Measurements from ENCODE around the gene HBA2. TPM values are rescaled to one million over a fixed set of nuclear protein-coding genes. Genes with fewer than 3 reads are reported as not detected.

HBA2 gene
- total RNA-seq, 1 experiment from 2014 or later: not detected

DNA sequence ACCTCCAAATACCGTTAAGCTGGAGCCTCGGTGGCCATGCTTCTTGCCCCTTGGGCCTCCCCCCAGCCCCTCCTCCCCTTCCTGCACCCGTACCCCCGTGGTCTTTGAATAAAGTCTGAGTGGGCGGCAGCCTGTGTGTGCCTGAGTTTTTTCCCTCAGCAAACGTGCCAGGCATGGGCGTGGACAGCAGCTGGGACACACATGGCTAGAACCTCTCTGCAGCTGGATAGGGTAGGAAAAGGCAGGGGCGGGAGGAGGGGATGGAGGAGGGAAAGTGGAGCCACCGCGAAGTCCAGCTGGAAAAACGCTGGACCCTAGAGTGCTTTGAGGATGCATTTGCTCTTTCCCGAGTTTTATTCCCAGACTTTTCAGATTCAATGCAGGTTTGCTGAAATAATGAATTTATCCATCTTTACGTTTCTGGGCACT is 4.7 kb downstream of the HBA2 start:
- no peak for TF ChIP-seq EZH2phosphoT487 (IDR thresholded peaks at IDR 0.05; ENCODE audit: borderline replicate concordance, low read length)
- no peak for TF ChIP-seq EZH2 (IDR thresholded peaks at IDR 0.05; ENCODE audit: low read length, unreplicated experiment)
- TF ChIP-seq CTCF (conservative IDR thresholded peaks at IDR 0.05; ENCODE audit: low read depth, low read length): no peak
- CTCF ChIA-PET: interaction anchor here (0.6 kb wide), 1 partner anchor 70 kb away, joined by 3 read pairs; no protein-coding TSS in a partner anchor
- no TSS peak for BruUV-seq (replicated peaks)
- no peak for DNase-seq
- Histone ChIP-seq H3K27ac (ENCODE audit: low read length) (no peak overlapping the region), H3F3A (ENCODE audit: low read length, unreplicated experiment) (no peaks in the 10 kb centered on the region), H4K20me1 (ENCODE audit: low read length) (no peaks in the 10 kb centered on the region), H3K79me2 (ENCODE audit: low read length) (no peaks in the 10 kb centered on the region), H3K9me3 (ENCODE audit: low read length) (no peaks in the 10 kb centered on the region), H3K36me3 (ENCODE audit: low read depth, low read length) (no peaks in the 10 kb centered on the region), H3K27me3 (ENCODE audit: low read length) (peaks cover 17% of the 10 kb centered on the region), H2AFZ (ENCODE audit: low read length) (no peak overlapping the region), H3K4me1 (ENCODE audit: insufficient read depth, low read length) (peaks cover 5% of the 10 kb centered on the region; the same call in 1 of the 2 replicates), H3K9ac (ENCODE audit: low read length) (no peak overlapping the region), H3K4me3 (ENCODE audit: low read length) (no peak overlapping the region), H3K9me2 (replicated peaks; ENCODE audit: low read length) (no peaks in the 10 kb centered on the region), H3K4me2 (ENCODE audit: low read length) (no peak overlapping the region)
- POLR2A ChIA-PET (ENCODE audit: unreplicated experiment): no interaction called here
- no peak for ATAC-seq
- intact Hi-C loops (cut with micrococcal nuclease): no loop called here

DNA sequence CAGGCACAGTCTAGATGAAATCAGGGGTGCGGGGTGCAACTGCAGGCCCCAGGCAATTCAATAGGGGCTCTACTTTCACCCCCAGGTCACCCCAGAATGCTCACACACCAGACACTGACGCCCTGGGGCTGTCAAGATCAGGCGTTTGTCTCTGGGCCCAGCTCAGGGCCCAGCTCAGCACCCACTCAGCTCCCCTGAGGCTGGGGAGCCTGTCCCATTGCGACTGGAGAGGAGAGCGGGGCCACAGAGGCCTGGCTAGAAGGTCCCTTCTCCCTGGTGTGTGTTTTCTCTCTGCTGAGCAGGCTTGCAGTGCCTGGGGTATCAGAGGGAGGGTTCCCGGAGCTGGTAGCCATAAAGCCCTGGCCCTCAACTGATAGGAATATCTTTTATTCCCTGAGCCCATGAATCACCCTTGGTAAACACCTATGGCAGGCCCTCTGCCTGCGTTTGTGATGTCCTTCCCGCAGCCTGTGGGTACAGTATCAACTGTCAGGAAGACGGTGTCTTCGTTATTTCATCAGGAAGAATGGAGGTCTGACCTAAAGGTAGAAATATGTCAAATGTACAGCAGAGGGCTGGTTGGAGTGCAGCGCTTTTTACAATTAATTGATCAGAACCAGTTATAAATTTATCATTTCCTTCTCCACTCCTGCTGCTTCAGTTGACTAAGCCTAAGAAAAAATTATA is 5.4 kb downstream of the HBA2 start:
- H3K4me3 ChIP-seq (ENCODE audit: low read length): no peak overlapping the region
- H3F3A ChIP-seq (ENCODE audit: low read length, unreplicated experiment): no peaks in the 10 kb centered on the region
- H3K9me3 ChIP-seq (ENCODE audit: low read length): no peaks in the 10 kb centered on the region
- H3K4me2 ChIP-seq (ENCODE audit: low read length): no peak overlapping the region
- TF ChIP-seq EZH2 (IDR thresholded peaks at IDR 0.05; ENCODE audit: low read length, unreplicated experiment) (no peak), EZH2phosphoT487 (IDR thresholded peaks at IDR 0.05; ENCODE audit: borderline replicate concordance, low read length) (no peak), CTCF (conservative IDR thresholded peaks at IDR 0.05; ENCODE audit: low read depth, low read length) (no peak)
- H3K27ac ChIP-seq (ENCODE audit: low read length): no peak overlapping the region
- CTCF ChIA-PET: interaction anchor here (0.6 kb wide), 1 partner anchor 71 kb away, joined by 3 read pairs; no protein-coding TSS in a partner anchor
- H3K9me2 ChIP-seq (replicated peaks; ENCODE audit: low read length): no peaks in the 10 kb centered on the region
- no peaks in the 10 kb centered on the region for H4K20me1 ChIP-seq (ENCODE audit: low read length)
- H2AFZ ChIP-seq (ENCODE audit: low read length): no peak overlapping the region
- H3K9ac ChIP-seq (ENCODE audit: low read length): no peak overlapping the region
- intact Hi-C loops (cut with micrococcal nuclease): no loop called here
- DNase-seq: peak; percentile 25
- ATAC-seq: no peak; the same call in 1 of the 2 replicates
- no peaks in the 10 kb centered on the region for H3K36me3 ChIP-seq (ENCODE audit: low read depth, low read length)
- peaks cover 5% of the 10 kb centered on the region; the same call in 1 of the 2 replicates for H3K4me1 ChIP-seq (ENCODE audit: insufficient read depth, low read length)
- POLR2A ChIA-PET (ENCODE audit: unreplicated experiment): no interaction called here
- no peaks in the 10 kb centered on the region for H3K79me2 ChIP-seq (ENCODE audit: low read length)
- H3K27me3 ChIP-seq (ENCODE audit: low read length): peaks cover 17% of the 10 kb centered on the region
- no TSS peak for BruUV-seq (replicated peaks)

DNA sequence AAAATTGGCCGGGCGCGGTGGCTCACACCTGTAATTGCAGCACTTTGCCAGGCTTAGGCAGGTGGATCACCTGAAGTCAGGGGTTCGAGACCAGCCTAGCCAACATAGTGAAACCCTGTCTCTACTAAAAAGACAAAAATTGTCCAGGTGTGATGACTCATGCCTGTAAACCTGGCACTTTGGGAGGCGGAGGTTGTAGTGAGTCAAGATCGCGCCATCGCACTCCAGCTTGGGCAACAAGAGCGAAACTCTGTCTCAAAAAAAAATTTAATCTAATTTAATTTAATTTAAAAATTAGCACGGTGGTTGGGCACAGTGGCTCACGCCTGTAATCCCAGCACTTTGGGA is 6.0 kb downstream of the HBA2 start:
- no peak overlapping the region for H2AFZ ChIP-seq (ENCODE audit: low read length)
- H3K4me1 ChIP-seq (ENCODE audit: insufficient read depth, low read length): peaks cover 5% of the 10 kb centered on the region; the same call in 1 of the 2 replicates
- no peaks in the 10 kb centered on the region for H3F3A ChIP-seq (ENCODE audit: low read length, unreplicated experiment)
- H3K9ac ChIP-seq (ENCODE audit: low read length): no peak overlapping the region
- no TSS peak for BruUV-seq (replicated peaks)
- H3K4me2 ChIP-seq (ENCODE audit: low read length): no peak overlapping the region
- H3K27me3 ChIP-seq (ENCODE audit: low read length): peaks cover 17% of the 10 kb centered on the region
- CTCF ChIA-PET: no interaction called here
- H3K79me2 ChIP-seq (ENCODE audit: low read length): no peaks in the 10 kb centered on the region
- intact Hi-C loops (cut with micrococcal nuclease): no loop called here
- no peaks in the 10 kb centered on the region for H4K20me1 ChIP-seq (ENCODE audit: low read length)
- H3K4me3 ChIP-seq (ENCODE audit: low read length): no peak overlapping the region
- no peak for ATAC-seq
- no peaks in the 10 kb centered on the region for H3K9me2 ChIP-seq (replicated peaks; ENCODE audit: low read length)
- POLR2A ChIA-PET (ENCODE audit: unreplicated experiment): no interaction called here
- no peak for TF ChIP-seq EZH2 (IDR thresholded peaks at IDR 0.05; ENCODE audit: low read length, unreplicated experiment)
- no peak for TF ChIP-seq EZH2phosphoT487 (IDR thresholded peaks at IDR 0.05; ENCODE audit: borderline replicate concordance, low read length)
- TF ChIP-seq CTCF (conservative IDR thresholded peaks at IDR 0.05; ENCODE audit: low read depth, low read length): no peak
- no peaks in the 10 kb centered on the region for H3K9me3 ChIP-seq (ENCODE audit: low read length)
- no peaks in the 10 kb centered on the region for H3K36me3 ChIP-seq (ENCODE audit: low read depth, low read length)
- H3K27ac ChIP-seq (ENCODE audit: low read length): no peak overlapping the region
- DNase-seq: peak; percentile 16

All from PC-3 (cell line).